Panc1 (cell line): ENCODE data around the gene SOX5. TPM values are rescaled to one million over a fixed set of nuclear protein-coding genes. Genes with fewer than 3 reads are reported as not detected.

Experiments used
- ATAC-seq: fragments of 200-7000 bp; cut with Tn5 transposase; 2 replicates; pipeline ENCODE4 v1.9.1; 2020; ENCODE audit warnings: mild to moderate bottlenecking, moderate library complexity
- BruUV-seq: library from RNA; stranded (reverse); fragments of 400-500 nt; replicated peaks from 2 replicates; lab custom pipeline; 2021; lab: Mats Ljungman, UMichigan
- CTCF ChIA-PET: fragments of 300-600 bp; sonication (Branson Sonifier 250); formaldehyde crosslinking; loops from one replicate; lab custom pipeline; 2022; ENCODE audit warnings: antibody characterized with exemption; lab: Charles Lee
- POLR2A ChIA-PET: fragments of 300-600 bp; sonication (Branson Sonifier 250); formaldehyde crosslinking; loops from one replicate; lab custom pipeline; 2022; ENCODE audit warnings: antibody characterized with exemption; lab: Charles Lee
- DNase-seq: peaks from one replicate; pipeline ENCODE4 v3.0.0-alpha.2; 2010; ENCODE audit warnings: low read depth, low spot score
- H3K27ac ChIP-seq: 2 replicates; pipeline ENCODE4 v1.5.1; 2011; ENCODE audit warnings: mild to moderate bottlenecking, low read length, inconsistent platforms
- H3K27me3 ChIP-seq: fragments of 200-500 bp; sonication (Bioruptor generic); 2 replicates; pipeline ENCODE4 v1.6.0; 2014; ENCODE audit warnings: low read length, inconsistent platforms; ENCODE audit not compliant: control insufficient read depth, insufficient read depth
- H3K36me3 ChIP-seq: fragments of 200-500 bp; sonication (Bioruptor generic); 2 replicates; pipeline ENCODE4 v1.5.1; 2014; ENCODE audit warnings: inconsistent platforms, mild to moderate bottlenecking, low read length, moderate library complexity; ENCODE audit not compliant: control insufficient read depth, insufficient read depth
- H3K4me1 ChIP-seq: 2 replicates; pipeline ENCODE4 v1.5.1; 2011; ENCODE audit warnings: inconsistent platforms, mild to moderate bottlenecking, low read length, moderate library complexity; ENCODE audit not compliant: control insufficient read depth, insufficient read depth
- H3K4me3 ChIP-seq, 2 experiments: 2 replicates each; pipeline ENCODE4 v1.5.1; 2011 to 2012; ENCODE audit warnings: low read depth in 2 of 2, low read length in 2 of 2, mild to moderate bottlenecking in 2 of 2, inconsistent platforms in 1 of 2, moderate library complexity in 1 of 2
- H3K9me3 ChIP-seq: fragments of 200-500 bp; sonication (Bioruptor generic); 2 replicates; pipeline ENCODE4 v1.5.1; 2014; ENCODE audit warnings: low read depth, mild to moderate bottlenecking, inconsistent platforms, low read length, moderate library complexity; ENCODE audit not compliant: control insufficient read depth, insufficient read depth
- CTCF ChIP-seq: fragments of 450-650 bp; IDR thresholded peaks from 2 replicates; pipeline ENCODE4 v1.5.1; 2017; ENCODE audit warnings: mild to moderate bottlenecking
- POLR2AphosphoS5 ChIP-seq: IDR thresholded peaks from 2 replicates; pipeline ENCODE4 v1.6.1; 2012; ENCODE audit warnings: mild to moderate bottlenecking, low read depth, low read length, moderate library complexity
- REST ChIP-seq, 2 experiments: IDR thresholded peaks; 2 replicates each; pipeline ENCODE4 v1.6.1; 2011 to 2012; ENCODE audit warnings: low read depth in 2 of 2, control low read depth in 1 of 2, low read length in 1 of 2, mild to moderate bottlenecking in 1 of 2, moderate library complexity in 1 of 2; ENCODE audit not compliant: insufficient read depth in 1 of 2
- SIN3A ChIP-seq: IDR thresholded peaks from 2 replicates; pipeline ENCODE4 v1.6.1; 2012; ENCODE audit warnings: low read depth, mild to moderate bottlenecking, low read length, moderate library complexity, borderline replicate concordance; ENCODE audit not compliant: insufficient read depth
- TCF7L2 ChIP-seq: IDR thresholded peaks from 2 replicates; pipeline ENCODE4 v1.6.1; 2011; ENCODE audit warnings: mild to moderate bottlenecking, low read depth, low read length, inconsistent platforms
- in situ Hi-C: cut with HindIII; loops from 2 replicates; pipeline ENCODE4 v1.10.0; 2016; ENCODE audit warnings: low sequenced_read_pairs, low pct_unique_long_range_greater_than_20kb
- intact Hi-C: fragments of 100-400 bp; cut with micrococcal nuclease; formaldehyde crosslinking; loops from one replicate; pipeline ENCODE4 v1.10.0; 2022; ENCODE audit not compliant: unreplicated experiment
- total RNA-seq: library from RNA; stranded (reverse); gene quantifications from one replicate; pipeline ENCODE4 v1.2.1, GENCODE V29; 2021; ENCODE audit not compliant: unreplicated experiment

SOX5 gene
- total RNA-seq, 1 experiment from 2014 or later, result 0.23 TPM

DNA sequence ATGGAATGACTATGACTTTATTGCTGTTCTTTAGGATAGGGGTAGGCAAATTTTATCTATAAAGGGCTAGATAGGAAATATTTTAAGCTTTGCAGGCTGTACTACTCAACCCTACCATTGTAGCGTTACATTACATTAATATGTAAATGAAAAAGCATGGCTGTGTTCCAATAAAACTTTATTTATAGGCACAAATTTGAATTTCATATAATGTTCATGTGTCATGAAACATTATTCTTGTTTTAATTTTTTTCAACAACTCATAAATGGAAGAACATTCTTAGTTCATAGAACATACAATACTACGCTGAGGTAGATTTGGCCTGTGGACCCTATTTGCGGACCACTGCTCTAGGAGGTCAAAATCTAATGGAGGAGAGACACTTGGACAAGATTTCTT is 133.7 kb downstream of the SOX5 start:
- no peak overlapping the region for H3K4me3 ChIP-seq
- no TSS peak for BruUV-seq

GRCh38 chr12:23813206-23813605 is 136.3 kb downstream of the SOX5 start:
- ChIA-PET POLR2A (no interaction called here), CTCF (no interaction called here)
- ATAC-seq (no peak), DNase-seq (no peak)
- H3K4me1 ChIP-seq, result no peaks in the 10 kb centered on the region
- H3K27ac ChIP-seq, result no peak overlapping the region
- no peaks in the 10 kb centered on the region for H3K27me3 ChIP-seq
- H3K9me3 ChIP-seq, result no peaks in the 10 kb centered on the region
- BruUV-seq, result no TSS peak
- H3K4me3 ChIP-seq, result no peak overlapping the region
- in situ Hi-C loops (no loop called here), intact Hi-C loops (no loop called here)
- H3K36me3 ChIP-seq, result no peaks in the 10 kb centered on the region
- TF ChIP-seq POLR2AphosphoS5 (no peak), CTCF (no peak), SIN3A (no peak), REST (IDR thresholded peaks at IDR 0.05; ENCODE audit: insufficient read depth in 1 of 2, low read depth in 2 of 2, low read length in 1 of 2) (no peak), TCF7L2 (no peak)

More for the DNA sequence above, 133.7 kb downstream of the SOX5 start:
- Histone ChIP-seq H3K4me1 (no peaks in the 10 kb centered on the region), H3K27ac (no peak overlapping the region), H3K9me3 (no peaks in the 10 kb centered on the region), H3K27me3 (no peaks in the 10 kb centered on the region), H3K36me3 (no peaks in the 10 kb centered on the region)
- ChIA-PET POLR2A (interaction anchor here (0.7 kb wide), 1 partner anchor 271 kb away, joined by 5 read pairs; no protein-coding TSS in a partner anchor), CTCF (no interaction called here)
- ATAC-seq (no peak), DNase-seq (no peak)
- in situ Hi-C loops, result no loop called here
- intact Hi-C loops, result no loop called here
- TF ChIP-seq REST (IDR thresholded peaks at IDR 0.05; ENCODE audit: insufficient read depth in 1 of 2, low read depth in 2 of 2, low read length in 1 of 2), result no peak
- no peak for TF ChIP-seq SIN3A
- no peak for TF ChIP-seq TCF7L2
- no peak for TF ChIP-seq CTCF
- TF ChIP-seq POLR2AphosphoS5, result no peak
